T-helper 1 cell treated with Interleukin-12 subunit alpha and Interleukin-12 subunit beta and Interleukin-4 antibody, amounts not matched to agents 30 ng/mL and 1 ng/mL, for 36 hours (primary cell): ENCODE data around the gene CST3. TPM values are rescaled to one million over a fixed set of nuclear protein-coding genes. Genes with fewer than 3 reads are reported as not detected.
"Not testable (repeated sequence)": the region's sequence is repeated elsewhere in the genome, so short reads cannot be mapped to it uniquely, and the experiment has no call there.

ENCODE experiments used
- intact Hi-C: fragments of 100-400 bp; cut with micrococcal nuclease; formaldehyde crosslinking; loops from one replicate; pipeline ENCODE4 v1.15.1; 2024
- total RNA-seq: library from RNA; stranded (reverse); gene quantifications from 2 replicates; pipeline ENCODE4 v1.2.3, GENCODE V29; 2022

The CST3 gene
- total RNA-seq, 1 donor from 2014 or later, result 0.83 TPM

DNA sequence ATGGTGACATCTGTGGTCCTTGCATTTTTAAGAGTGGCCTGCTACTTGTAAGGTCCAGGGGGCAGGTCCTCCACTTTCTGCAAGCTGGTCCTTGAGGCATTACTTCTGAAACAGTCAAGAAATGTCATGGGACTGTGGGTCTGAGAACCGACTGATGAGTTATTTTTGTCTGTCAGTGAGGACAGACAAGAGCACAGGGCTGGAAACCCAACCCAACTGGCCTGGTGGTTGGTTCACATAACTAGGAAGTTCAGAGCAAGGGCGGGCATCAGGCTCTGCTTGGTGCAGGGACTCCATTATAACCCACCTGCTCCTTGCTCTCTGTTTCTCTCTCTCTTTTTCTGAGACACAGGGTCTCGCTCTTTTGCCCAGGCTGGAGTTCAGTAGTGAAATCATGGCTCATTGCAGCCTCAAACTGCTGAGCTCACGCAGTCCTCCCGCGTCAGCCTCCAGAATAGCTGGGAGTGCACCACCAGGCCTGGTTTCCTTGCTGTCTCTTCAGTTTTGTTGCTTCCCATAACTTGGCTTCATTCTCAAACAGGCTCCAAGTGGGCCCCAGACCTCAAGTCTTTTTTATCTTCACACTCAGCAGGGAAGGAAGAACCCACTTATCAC lies 9.2 kb downstream of the CST3 start:
- intact Hi-C loops, result no loop called here

DNA sequence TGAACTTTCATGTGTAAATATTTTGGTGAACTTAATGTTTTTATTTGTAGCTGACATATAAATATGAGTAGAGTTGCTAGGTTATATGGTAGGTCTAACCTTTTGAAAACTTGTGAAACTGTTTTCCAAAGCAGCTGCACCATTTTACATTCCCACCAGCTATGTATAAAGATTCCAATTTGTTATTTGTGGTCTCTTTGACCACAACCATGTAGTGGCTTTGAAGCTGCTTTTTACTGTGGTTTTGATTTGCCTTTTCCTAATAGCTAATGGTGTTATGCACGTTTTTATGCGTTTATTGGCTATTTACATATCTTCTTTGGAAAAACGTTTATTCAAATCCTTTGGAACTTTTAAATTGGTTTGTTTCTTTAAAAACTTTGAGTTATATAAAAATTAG lies 10.3 kb downstream of the CST3 start:
- intact Hi-C loops, result no loop called here

DNA sequence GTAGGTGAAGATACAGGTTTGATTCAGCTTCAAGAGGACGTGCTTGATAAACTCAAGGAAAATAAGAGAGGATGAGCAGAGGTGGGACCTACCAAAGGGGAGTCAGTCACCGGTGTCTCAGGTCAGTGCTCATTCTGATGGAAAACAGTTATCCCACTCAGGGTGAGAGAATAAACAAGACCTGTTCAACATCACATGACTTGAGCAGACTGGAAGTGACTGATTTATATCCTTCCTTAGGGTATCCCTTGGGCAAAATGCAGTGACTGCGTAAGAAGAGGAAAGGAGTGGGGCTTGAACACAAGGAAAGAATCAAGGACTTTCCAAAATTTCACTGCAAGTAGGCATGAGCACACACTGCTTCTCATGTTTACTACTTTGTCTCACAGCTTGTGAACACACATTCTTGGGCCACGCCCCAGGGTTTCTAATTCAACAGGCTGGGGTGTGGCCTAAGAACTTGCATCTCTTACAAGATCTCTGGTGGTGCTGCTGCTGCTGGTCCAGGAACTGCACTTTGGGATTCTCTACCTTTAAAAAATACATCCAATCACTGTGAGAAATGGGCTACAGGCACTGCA lies 11.6 kb downstream of the CST3 start:
- intact Hi-C loops, result no loop called here

DNA sequence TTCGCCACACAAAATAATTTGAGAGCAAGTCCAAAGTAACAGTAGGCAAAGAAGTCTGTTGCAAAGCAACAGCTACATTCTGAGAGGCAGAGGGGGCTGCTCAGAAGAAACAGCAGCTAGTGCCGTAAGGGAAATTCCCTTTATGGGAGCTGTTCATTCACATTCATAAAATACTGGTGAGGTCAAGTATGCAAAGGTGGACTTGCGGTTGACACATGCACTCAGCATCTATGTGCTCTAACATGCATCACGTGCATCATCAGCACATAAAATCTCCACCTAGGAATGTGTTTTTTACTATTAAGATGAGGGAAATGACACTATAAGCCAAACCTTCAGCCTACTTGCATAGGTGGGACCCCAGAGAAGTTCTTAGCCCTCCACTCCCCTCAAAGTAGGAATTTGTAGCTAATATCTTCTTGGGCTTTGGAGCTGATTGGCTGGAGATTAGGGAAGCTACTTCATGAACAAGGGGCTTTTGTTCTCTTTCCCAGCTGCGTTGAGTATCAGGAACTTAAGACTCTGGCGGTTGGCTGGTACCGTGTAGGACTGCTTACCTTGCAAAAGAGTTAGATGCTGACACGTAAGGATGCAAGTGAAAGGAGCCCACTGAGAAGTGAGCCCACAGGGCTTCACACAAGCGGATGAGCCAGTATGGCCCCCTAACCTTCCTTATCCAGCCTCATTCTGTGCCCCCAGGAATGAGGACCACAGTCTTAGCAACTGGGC lies 12.4 kb downstream of the CST3 start:
- intact Hi-C loops, result no loop called here

DNA sequence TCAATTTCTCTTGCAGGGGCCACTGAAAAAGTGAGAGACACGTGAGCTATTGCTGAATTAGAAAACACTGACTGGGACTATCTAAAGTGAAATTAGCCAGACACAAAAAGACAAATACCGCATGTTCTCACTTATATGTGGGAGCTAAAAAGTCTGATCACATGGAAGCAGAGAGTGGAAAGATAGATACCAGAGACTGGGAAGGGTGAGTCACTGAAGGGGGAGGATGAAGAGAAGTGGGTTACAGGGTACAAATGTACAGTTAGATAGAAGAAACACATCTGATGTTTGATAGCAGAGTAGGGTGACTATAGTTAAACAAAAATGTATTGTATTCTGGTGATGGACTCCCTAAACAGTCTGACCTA lies 13.4 kb downstream of the CST3 start:
- intact Hi-C loops, result no loop called here

DNA sequence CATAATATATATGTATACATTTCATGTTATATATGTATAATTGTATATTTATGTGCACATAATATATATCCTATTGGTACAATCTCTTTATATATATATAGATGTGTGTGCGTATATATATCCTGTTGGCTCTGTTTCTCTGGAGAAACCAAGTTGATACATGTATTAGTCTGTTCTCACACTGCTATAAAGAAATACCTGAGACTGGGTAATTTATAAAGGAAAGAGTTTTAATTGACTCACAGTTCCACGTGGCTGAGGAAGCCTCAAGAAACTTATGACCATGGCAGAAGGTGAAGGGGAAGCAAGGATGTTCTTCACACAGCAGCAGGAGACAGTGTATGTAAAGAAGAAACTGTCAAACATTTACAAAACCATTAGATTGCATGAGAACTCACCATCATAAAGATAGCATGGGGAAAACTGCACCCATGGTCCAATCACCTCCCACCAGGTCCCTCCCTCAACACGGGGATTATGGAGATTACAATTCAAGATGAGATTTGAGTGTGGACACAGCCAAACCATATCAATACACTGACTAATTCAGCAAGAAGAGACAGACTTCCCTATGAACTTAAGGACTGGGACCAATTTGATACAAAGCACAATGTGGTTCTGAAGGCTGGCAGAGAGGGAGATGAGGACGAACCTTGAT lies 14.0 kb downstream of the CST3 start:
- intact Hi-C loops, result no loop called here

DNA sequence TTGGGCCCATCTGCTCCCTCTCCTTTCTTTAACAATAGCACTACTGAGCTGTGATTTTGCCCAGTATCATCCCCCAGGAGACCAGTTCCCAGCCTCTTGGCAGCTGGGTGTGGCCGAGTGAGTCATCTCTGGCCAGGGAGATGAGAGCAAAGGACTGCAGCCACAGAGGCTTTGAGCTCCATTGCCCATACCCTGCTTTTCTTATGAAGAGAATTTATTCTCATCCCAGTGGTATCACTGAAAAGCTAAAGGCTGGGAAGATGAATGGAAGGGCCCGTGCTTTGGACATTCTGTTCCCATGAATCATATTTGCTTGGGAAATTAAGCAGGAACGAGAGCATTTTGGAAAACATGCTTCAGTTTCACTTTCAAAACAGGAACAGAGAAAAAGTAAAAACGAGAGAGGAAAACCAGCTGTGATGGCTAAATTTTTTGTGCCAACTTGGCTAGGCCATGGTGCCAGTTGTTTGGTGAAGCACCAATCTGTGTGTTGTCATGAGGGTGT lies 14.9 kb downstream of the CST3 start:
- intact Hi-C loops, result no loop called here

DNA sequence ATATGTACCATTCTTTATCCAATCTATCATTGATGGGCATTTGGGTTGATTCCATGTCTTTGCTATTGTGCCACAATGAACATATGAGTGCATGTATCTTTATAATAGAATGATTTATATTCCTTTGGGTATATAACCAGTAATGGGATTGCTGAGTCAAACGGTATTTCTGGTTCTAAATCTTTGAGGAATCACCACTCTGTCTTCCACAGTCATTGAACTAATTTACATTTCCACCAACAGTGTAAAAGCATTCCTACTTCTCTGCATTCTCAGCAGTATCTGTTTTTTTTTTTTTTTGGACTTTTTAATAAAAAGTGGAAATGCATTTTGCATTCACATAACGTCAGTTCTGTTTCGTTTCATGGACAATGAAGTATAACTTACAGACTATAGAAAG lies 15.4 kb downstream of the CST3 start:
- intact Hi-C loops, result not testable (repeated sequence)

DNA sequence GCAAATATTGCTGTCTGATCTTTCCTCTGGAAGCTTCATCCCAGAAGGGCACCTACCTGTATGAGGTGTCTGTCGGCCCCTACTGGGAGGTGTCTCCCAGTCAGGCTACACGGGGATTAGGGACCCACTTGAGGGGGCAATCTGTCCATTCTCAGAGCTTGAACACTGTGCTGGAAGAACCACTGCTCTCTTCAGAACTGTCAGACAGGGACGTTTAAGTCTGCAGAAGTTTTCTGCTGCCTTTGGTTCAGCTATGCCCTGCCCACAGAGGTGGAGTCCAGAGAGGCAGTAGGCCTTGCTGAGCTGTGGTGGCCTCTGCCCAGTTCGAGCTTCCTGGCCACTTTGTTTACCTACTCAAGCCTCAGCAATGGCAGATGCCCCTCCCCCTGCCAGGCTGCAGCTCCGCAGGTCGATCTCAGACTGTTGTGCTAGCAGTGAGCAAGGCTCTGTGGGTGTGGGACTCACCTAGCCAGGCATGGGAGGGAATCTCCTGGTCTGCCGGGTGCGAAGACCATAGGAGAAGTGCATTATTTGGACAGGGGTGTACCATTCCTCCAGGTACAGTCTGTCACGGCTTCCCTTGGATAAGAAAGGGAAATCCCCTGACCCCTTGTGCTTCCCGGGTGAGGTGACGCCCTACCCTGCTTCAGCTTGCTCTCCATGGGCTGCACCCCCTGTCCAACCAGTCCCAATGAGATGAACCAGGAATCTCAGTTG lies 16.9 kb downstream of the CST3 start:
- intact Hi-C loops, result not testable (repeated sequence)

DNA sequence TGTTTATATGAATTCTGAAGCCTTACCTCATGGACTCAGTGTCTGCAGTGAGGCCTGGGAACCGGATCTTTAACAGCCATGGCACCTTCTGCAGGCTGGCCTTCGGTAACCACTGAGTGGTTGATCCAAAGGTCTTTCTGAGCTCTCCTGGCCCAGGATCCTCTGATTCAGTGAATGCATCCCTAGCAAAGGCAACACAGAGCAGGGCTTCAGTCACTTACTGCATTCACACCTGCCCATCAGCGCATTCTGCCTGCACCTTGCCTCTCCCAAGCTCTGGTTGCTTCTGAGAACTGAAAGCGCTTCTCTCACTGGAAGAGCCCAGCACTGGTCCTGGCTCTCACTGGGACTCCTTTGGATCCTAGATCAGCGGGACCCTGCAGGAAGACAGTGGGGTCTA lies 23.6 kb downstream of the CST3 start:
- intact Hi-C loops, result no loop called here

DNA sequence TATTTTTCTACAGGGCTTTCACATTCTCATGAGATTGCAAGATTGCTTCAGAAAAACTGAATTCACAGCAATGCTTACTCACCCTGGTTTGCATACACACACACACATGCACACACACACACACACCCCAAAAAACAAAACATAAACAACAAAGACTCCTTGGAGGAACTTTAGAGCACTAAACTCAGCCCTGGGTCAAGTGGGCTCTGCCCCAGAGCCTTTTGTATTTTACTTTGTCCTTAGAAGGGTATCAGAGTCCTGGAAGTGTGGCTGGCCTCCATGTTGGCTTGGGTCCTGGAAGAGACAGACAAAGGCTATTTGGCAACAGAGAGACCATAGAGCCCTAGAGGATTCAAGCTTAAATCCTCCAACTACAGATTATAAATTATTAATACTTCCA lies 24.1 kb downstream of the CST3 start:
- intact Hi-C loops, result no loop called here

DNA sequence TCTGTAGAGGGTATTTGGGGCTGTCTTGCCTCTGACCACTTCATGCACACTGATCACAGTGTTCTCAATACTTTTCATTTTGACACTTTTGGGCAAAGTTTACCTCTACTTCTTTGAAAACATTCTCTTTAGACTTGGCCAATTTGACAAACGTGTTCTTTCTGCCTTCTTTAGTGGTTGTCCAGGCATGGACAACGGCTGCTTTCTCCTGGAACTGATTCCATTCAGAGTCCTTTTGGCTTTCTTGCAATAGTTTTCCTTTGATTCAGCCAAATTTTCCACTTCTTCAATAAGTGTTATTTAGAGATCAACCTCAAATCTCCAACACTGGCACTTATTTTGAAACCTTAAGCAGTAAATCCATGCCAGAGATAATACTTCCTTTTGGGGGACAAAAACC lies 25.4 kb downstream of the CST3 start:
- intact Hi-C loops, result no loop called here

DNA sequence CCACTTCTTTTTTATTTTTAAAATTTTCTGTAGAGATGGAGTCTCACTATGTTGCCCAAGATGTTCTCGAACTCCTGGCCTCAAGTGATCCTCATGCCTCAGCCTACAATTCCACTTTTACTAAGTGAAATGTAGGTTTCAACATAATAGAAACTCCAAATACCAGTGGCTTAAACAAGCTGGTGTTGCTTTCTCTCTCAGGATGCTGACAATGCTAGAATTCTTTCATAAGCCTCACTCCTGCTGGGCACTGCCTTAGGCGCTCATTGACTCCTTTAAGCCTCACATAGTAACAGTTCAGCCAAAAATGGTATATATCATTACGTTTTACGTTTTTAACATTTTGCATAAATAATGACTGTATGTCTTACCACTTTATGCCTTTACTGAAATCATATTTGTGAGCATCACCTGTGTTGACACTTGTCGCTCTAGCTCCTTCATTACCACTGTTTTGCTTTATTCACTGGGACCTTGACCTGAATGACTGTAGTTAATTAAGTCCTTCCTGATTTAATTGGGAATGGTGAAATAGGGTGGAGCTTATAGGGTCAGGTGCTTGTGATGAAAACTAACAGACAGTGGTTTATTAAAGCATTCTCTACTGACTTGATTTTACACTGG lies 28.2 kb downstream of the CST3 start:
- intact Hi-C loops, result no loop called here

DNA sequence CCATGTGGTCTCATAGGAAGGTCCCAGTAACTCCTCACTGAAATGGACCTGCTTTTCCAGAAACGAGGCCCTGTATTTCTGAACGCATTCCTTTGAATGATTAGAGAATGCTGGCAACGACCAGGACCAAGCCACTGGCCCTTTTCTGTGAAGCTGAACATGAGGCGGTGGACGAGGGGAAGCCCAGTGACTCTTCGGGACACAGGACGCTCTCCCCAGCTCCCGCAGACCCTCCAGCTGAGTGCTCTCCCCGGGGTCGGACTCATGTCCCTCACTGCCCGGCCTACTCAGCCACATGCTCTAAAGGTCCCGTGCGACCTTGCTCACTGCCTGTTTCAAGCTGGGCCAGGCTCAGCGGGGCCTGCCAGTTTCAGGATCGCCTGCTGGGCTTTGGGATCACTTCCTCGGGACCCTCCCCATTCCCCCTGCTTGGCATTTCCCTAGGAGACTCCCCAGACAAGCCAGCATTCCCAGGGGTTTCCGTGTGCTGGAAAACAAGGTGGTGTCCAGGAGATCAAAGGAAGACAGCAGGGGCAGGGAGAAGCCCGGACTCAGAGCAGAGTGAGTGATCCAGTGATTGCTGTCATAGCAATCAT lies 29.4 kb downstream of the CST3 start:
- intact Hi-C loops, result no loop called here

DNA sequence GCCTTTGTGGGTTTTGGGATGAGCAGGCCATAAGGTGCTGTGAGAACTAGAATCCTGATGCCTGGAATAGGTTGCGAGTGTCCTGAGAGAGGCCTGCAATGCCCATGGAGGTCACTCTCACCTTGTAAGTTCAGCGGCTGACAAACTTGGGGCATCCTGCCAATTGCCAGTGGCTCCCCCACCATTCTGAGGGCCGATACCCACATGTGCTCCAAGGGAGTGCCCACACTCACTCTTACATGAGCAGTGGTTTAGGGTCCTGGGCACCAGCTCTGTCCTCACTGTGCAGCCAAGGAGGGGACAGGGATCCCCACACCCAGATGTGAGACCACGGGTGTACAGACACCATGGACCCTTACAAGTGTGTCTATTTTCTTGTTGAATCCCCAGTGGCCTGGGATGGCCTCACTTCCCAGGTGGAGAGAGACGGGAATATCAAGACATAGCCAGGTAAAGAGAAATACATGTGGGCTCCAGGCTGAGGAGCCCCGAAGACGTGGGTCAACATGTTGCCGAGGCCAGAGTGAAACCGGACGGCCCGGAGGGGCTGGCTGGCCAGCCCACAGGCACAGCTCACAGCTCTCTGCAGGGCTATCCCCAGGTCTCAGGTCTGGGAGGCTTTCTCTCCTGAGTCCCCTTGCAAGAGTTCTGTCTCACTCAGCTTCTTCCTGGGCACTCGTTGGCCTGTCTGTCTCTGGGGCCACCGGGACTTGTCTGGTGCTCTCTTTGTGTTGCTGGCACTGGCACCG lies 30.1 kb downstream of the CST3 start:
- intact Hi-C loops, result no loop called here

DNA sequence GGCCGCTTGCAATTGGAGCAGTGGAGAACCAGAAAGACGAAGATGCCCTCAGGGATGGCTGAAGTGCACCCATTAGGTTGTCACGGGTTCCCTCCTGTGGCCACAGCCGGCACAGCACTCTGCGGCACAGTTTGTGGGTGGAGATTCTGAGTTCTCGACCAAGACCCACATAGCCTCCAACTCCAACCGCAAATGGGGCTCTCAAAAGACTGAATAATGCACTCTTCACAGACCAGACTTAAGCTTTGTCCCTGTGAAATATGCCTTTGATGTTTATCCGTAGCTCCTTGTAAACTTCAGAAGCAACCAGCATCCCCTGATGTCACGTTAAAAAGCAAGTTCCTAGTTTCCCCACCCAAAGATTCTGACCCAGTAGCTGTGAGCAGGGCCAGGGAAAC lies 31.1 kb downstream of the CST3 start:
- intact Hi-C loops, result loop anchor here (1.0 kb wide), 4 partner anchors 164 to 915 kb away; no protein-coding TSS in a partner anchor

DNA sequence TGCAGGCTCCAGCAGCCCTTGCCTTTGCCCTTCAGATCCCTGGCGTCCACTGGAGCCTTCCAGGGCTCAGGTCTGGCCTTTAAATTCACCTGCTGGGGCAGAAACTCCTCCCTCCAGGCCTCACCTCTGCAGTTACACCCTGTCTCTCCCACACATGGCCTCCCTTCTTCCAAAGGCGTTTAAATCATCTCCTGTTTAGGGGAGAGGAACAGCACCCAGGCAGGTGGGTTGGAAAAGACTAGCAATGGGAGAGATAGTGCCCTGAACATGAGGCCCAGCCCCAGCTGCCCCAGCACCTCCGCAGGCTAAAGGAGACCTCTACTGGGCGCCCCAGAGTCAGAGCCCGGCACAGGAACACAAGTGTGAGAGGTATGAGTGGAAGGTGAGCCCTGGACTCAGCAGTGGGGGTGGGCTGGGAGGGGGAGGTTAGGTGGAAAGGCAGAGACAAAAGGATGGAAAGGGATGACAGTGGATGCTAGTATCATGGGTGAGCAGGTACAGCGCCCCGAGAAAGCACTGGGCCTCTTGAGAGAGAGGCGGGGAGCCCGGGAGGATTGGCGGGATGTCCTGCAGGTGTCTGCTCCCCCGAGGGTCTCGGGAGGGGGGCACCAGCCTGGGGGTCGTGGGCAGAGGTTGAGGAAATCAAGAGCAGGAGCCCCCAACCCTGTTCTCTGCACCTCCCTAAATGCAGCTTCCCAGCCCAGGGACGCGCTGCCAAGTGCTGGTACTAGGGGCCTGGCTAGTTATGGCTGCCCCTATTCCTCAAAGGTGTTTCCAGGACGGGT lies 31.7 kb downstream of the CST3 start, which contains the start of gene CST9:
Gene CST9, minus strand, starts transcription at position 51 of the 785 bp plus-strand sequence. CDS start 53 bp downstream, outside the sequence.
- intact Hi-C loops, result loop anchor here (1.0 kb wide), 4 partner anchors 164 to 915 kb away; no protein-coding TSS in a partner anchor

DNA sequence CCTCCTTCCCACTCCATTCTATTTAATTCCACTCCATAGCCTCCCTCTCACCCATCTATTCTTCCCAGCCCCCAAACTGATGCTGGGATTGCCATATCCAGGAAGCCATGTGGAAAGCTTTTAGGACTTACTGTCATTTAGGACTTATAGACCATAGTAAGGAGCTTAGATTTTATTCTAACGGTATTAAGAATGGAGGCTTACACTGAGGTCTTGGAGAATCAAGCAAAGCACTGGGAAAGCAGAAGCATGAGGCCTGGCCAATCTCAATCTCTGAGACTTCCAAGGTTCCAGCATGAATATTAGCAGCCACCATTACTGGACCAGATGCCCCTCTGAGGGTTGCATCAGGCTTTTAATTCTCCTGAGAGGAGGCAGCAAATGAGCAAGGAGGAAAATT lies 33.4 kb downstream of the CST3 start:
- intact Hi-C loops, result no loop called here

DNA sequence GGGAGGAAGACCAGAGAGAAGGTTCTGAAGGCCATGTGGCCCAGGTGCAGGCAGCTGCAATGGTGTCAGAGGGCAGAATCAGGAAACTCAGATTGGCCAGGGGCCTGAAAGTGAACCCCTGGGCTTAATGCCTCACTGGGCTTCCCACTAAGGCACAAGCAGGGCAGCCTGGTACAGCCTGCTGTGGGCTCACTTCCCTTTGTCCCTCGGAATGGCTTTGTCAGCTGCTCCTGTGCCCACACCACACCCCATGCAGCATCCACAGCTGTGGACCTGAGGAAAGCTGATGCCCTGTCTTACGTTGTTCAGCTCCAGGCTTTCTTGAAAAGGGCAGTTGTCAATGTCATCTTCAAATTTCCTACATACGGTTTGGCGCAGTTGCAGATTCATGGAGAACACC lies 34.4 kb downstream of the CST3 start:
- intact Hi-C loops, result no loop called here
